Measurements from ENCODE around the gene HYAL1. TPM values are rescaled to one million over a fixed set of nuclear protein-coding genes. Genes with fewer than 3 reads are reported as not detected.
A peak's percentile ranks its signal among the peaks of the same experiment; 100 is the strongest.

HYAL1 gene
- total RNA-seq, 1 donor from 2014 or later = 3.0 TPM

GRCh38 chr3:50321336-50322114 is 18.2 kb upstream of the HYAL1 start:
- H2AFZ ChIP-seq (replicated peaks) = peak overlapping the region; percentile 95
- H4K20me1 ChIP-seq (ENCODE audit: low read depth) = peaks cover 36% of the 10 kb centered on the region
- no peaks in the 10 kb centered on the region for H3K36me3 ChIP-seq
- peak; percentile 97 for DNase-seq (ENCODE audit: low spot score)
- no peaks in the 10 kb centered on the region for H3K9me3 Mint-ChIP-seq
- no peaks in the 10 kb centered on the region for H3K9me3 ChIP-seq (ENCODE audit: low read depth)
- TF ChIP-seq, protein P1, sequence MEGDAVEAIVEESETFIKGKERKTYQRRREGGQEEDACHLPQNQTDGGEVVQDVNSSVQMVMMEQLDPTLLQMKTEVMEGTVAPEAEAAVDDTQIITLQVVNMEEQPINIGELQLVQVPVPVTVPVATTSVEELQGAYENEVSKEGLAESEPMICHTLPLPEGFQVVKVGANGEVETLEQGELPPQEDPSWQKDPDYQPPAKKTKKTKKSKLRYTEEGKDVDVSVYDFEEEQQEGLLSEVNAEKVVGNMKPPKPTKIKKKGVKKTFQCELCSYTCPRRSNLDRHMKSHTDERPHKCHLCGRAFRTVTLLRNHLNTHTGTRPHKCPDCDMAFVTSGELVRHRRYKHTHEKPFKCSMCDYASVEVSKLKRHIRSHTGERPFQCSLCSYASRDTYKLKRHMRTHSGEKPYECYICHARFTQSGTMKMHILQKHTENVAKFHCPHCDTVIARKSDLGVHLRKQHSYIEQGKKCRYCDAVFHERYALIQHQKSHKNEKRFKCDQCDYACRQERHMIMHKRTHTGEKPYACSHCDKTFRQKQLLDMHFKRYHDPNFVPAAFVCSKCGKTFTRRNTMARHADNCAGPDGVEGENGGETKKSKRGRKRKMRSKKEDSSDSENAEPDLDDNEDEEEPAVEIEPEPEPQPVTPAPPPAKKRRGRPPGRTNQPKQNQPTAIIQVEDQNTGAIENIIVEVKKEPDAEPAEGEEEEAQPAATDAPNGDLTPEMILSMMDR (IDR thresholded peaks at IDR 0.05) = peak; percentile 76
- TF ChIP-seq EZH2 (IDR thresholded peaks at IDR 0.05) = no peak
- peaks cover 47% of the 10 kb centered on the region for H3K4me1 Mint-ChIP-seq
- H3K4me1 ChIP-seq = peaks cover 28% of the 10 kb centered on the region
- peaks cover 4% of the 10 kb centered on the region for H3K27me3 Mint-ChIP-seq (ENCODE audit: insufficient read depth, low read depth)
- H3K79me2 ChIP-seq (ENCODE audit: low read depth) = peaks cover 40% of the 10 kb centered on the region
- peak overlapping the region; percentile 88 for H3K4me3 Mint-ChIP-seq
- peak overlapping the region; percentile 91 for H3K9ac ChIP-seq
- peaks cover 35% of the 10 kb centered on the region for H3F3A ChIP-seq (ENCODE audit: low read depth)
- peak overlapping the region; percentile 84 for H3K4me3 ChIP-seq
- H3K36me3 Mint-ChIP-seq = peaks cover 22% of the 10 kb centered on the region
- H3K4me2 ChIP-seq = peak overlapping the region; percentile 88
- no peaks in the 10 kb centered on the region for H3K27me3 ChIP-seq
- peak overlapping the region; percentile 99 for H3K27ac ChIP-seq
- H3K27ac Mint-ChIP-seq = peak overlapping the region; percentile 100

DNA sequence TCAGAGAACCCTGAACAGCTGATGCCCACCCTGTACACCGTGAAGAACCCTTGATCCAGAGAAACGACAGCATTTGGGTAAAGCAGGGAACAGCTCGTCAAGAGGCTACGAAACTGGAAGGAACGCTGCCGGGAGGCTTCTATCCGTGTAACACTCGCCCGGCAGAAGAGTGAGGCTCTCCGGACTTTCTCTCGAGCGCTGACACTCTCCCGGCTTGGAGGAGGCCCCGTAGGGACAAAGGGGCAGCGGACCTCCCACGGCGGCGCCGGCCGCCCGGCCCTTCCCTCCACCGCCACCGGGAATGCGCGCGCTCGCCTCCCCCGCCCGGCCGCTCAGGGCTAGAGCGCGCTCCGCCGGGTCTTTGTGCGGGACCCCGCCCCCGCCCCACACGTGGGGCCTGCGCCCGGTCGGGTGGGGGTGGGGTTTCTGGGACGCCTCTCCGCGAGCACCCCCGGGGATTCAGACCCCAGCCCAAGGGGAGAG is 17.5 kb upstream of the HYAL1 start:
- H3K27me3 Mint-ChIP-seq (ENCODE audit: insufficient read depth, low read depth) = peaks cover 4% of the 10 kb centered on the region
- peak overlapping the region; percentile 95 for H2AFZ ChIP-seq (replicated peaks)
- peak overlapping the region; percentile 99 for H3K27ac ChIP-seq
- H3K9ac ChIP-seq = peak overlapping the region; percentile 91
- H4K20me1 ChIP-seq (ENCODE audit: low read depth) = peaks cover 36% of the 10 kb centered on the region
- H3K9me3 Mint-ChIP-seq = no peaks in the 10 kb centered on the region
- H3K4me2 ChIP-seq = peak overlapping the region; percentile 88
- peaks cover 37% of the 10 kb centered on the region for H3K79me2 ChIP-seq (ENCODE audit: low read depth)
- peak overlapping the region; percentile 98 for H3K27ac Mint-ChIP-seq
- H3F3A ChIP-seq (ENCODE audit: low read depth) = peaks cover 35% of the 10 kb centered on the region
- peaks cover 49% of the 10 kb centered on the region for H3K4me1 Mint-ChIP-seq
- peak; percentile 97 for DNase-seq (ENCODE audit: low spot score)
- peaks cover 26% of the 10 kb centered on the region for H3K36me3 Mint-ChIP-seq
- peak overlapping the region; percentile 84 for H3K4me3 ChIP-seq
- TF ChIP-seq EZH2 (IDR thresholded peaks at IDR 0.05) = no peak
- TF ChIP-seq, protein P1 (IDR thresholded peaks at IDR 0.05) = no peak
- no peak for TF ChIP-seq EZH2phosphoT487 (IDR thresholded peaks at IDR 0.05)
- H3K27me3 ChIP-seq = no peaks in the 10 kb centered on the region
- peaks cover 28% of the 10 kb centered on the region for H3K4me1 ChIP-seq
- H3K4me3 Mint-ChIP-seq = peak overlapping the region; percentile 99
- H3K36me3 ChIP-seq = no peaks in the 10 kb centered on the region
- H3K9me3 ChIP-seq (ENCODE audit: low read depth) = no peaks in the 10 kb centered on the region

DNA sequence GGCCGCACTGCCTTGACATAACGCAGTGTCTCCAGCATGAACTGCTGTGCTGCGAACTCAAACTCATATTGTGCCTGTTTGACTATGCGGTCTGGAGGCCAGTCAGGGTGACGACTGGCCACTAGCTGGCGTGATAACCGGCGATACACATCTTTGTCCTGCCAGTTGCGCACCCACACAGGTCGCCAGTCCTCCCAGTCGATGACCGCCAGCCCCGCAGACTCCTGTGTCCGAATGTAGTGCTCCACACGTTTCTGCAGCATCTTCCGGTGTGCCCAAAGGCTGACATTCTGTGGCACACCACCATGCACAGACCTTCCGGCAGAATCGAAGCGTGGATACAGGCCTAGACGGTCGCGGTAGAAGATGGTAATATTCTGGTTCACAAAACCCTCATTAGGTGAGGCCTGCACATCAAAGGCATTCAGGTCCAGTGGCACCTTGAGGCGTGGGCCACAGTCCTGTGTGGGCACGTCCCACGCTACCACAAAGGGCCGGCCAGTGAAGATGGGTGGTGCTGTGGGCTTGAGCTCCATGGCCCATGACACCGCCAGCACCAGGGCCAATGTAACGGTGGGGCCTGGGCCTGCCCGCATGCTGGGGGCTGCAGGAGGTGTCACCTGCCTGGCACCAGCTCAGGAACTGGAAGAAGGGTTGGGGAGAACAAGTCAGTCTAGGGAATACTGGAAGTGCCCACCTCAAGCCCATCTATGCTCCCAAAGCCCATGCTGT is 16.7 kb upstream of the HYAL1 start:
- H3K36me3 Mint-ChIP-seq = peaks cover 31% of the 10 kb centered on the region
- peaks cover 4% of the 10 kb centered on the region for H3K27me3 Mint-ChIP-seq (ENCODE audit: insufficient read depth, low read depth)
- peak overlapping the region; percentile 98 for H3K27ac Mint-ChIP-seq
- TF ChIP-seq EZH2phosphoT487 (IDR thresholded peaks at IDR 0.05) = no peak
- TF ChIP-seq EZH2 (IDR thresholded peaks at IDR 0.05) = no peak
- TF ChIP-seq, protein P1 (IDR thresholded peaks at IDR 0.05) = no peak
- peak overlapping the region; percentile 88 for H3K4me2 ChIP-seq
- no peaks in the 10 kb centered on the region for H3K27me3 ChIP-seq
- H3K9me3 ChIP-seq (ENCODE audit: low read depth) = no peaks in the 10 kb centered on the region
- H3K4me1 Mint-ChIP-seq = peaks cover 49% of the 10 kb centered on the region
- peak overlapping the region; percentile 84 for H3K4me3 ChIP-seq
- H4K20me1 ChIP-seq (ENCODE audit: low read depth) = peaks cover 36% of the 10 kb centered on the region
- no peaks in the 10 kb centered on the region for H3K36me3 ChIP-seq
- H3K9ac ChIP-seq = no peak overlapping the region
- H3F3A ChIP-seq (ENCODE audit: low read depth) = peaks cover 32% of the 10 kb centered on the region
- no peak for DNase-seq (ENCODE audit: low spot score)
- no peak overlapping the region for H3K27ac ChIP-seq
- peak overlapping the region; percentile 99 for H3K4me3 Mint-ChIP-seq
- no peak overlapping the region for H2AFZ ChIP-seq (replicated peaks)
- peaks cover 37% of the 10 kb centered on the region for H3K79me2 ChIP-seq (ENCODE audit: low read depth)
- no peaks in the 10 kb centered on the region for H3K9me3 Mint-ChIP-seq
- peaks cover 28% of the 10 kb centered on the region for H3K4me1 ChIP-seq
